NCI-H2107 (cell line): ENCODE measurements around the gene NAV2.

Experiments
- DNase-seq: peaks from one replicate; lab custom pipeline; 2025; lab: John Stamatoyannopoulos, UW

NAV2 gene

DNA sequence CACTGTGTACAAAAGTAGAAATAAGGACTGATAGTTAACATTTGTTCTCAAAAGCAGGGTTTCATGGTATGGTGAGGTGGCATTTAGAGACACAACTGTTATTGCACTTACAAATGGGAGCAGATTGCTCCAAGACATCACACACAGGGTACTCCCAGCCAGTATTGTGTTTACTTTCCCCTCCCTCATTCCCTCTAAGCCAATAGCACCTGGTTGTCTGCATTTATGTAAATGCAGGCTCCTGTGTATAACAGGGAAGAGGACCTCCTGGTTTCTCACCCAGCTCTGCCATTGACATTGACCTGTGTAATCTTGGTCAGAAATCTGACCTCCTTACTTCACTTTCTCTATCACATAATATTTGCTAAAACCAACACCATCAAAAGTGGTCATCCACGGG, 154.4 kb downstream of the NAV2 start:
- DNase-seq: no peak

GRCh38 chr11:19868281-19868821, 155.7 kb downstream of the NAV2 start:
- peak; percentile 40 for DNase-seq

- no peak for DNase-seq
These were observed 156.2 kb downstream of the NAV2 start for GRCh38 chr11:19868871-19869270.

- DNase-seq: peak; percentile 61
These were observed 156.8 kb downstream of the NAV2 start for GRCh38 chr11:19869466-19869865.

DNA sequence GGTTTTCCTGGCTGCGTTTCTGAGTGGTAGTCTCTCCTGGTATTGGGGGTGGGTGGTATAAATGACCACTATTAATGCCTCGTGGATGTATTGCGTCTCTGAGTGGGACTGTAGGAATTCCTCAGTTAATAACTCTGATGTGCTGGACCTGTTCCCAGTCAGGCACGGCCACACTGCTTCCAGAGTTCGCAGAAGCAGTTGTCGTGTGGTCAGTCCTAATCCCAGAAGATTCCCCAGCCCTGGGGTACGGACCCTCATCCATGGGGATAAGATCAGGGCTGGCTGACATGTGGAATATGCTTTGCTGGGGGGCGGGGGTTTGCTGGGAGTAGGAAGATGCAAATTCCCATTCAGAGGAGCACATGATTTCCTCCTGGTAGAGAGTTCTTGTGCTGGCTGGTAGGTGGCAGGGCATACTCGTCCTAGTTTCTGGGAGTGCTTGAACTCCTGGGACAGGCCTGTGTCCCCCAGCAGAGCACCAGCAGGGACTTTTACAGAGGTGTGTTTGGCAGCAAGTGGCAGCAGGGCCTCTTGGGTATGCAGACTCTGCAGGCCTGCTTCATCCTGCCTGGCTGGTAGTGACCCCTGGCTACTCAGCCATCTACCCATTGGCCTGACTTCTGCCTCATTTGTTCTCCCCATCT, 157.4 kb downstream of the NAV2 start:
- no peak for DNase-seq

DNA sequence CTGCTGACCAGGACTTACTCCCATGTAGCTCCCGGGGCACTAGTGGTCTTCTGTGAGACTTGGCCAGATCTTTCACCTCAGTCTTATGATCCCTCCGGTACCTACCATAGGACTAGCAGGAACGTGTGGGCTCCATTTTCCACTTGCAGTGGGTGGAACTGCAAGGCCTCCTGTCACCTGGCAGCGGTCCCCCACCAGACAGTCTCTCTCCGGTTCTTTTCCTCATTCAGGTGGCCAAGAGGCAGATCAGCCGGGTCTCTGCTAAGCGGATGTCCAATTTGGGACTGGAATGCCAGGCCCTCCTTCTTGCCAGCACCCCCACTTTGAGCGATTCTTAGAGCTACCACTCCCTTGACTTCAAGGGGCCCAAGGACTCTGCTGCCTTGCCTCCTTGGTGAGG, 158.9 kb downstream of the NAV2 start:
- no peak for DNase-seq

DNA sequence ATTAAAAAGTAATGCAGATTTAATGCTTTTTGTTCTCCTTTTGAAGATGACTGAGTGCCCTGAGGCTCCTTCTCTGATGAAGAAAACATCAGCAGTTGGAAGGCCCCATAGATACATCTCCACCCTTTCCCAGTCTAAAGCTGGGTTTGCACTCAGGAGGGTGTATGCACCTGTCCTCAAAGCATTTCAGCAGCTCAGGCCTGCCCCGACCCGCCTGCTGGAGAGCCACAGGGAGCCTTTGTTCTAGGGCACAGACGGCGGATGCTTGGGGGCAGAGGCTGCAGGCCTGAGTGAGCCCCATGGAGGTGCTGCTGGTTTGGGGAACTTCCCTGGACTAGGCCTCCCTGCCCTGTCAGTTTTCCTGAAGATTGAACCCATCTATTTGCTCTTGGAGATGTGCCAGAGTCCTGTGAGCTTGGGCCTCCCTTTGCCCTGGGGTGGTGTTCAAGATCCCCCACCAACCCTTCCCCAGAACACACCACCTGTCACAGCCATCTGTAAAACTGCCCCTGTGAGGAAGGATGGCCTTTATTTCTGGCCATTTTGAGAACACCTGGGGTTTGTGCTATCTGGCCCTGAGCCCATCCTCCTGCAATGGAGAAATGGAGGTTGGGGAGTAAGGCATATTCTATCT, 160.0 kb downstream of the NAV2 start:
- peak; percentile 54 for DNase-seq

DNA sequence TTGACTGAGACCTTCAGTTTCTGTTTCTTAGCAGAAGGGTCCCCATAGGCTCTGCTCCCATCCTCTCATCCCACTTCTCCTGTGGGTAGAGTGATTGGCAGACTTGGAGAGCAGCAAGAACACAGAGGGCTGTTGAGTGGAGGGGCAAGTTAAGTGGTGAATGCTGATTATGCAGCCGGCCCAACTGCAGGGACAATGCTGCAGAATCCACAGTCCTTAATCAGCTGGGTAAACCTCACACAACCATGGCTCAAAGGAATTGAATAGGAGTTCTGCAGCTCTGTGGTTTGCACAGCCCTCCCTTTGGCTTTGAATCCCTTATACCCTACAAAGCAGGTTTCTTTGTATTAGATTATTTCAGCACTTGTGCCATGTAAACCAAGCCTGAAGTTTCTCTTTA, 161.1 kb downstream of the NAV2 start:
- peak; percentile 63 for DNase-seq

DNA sequence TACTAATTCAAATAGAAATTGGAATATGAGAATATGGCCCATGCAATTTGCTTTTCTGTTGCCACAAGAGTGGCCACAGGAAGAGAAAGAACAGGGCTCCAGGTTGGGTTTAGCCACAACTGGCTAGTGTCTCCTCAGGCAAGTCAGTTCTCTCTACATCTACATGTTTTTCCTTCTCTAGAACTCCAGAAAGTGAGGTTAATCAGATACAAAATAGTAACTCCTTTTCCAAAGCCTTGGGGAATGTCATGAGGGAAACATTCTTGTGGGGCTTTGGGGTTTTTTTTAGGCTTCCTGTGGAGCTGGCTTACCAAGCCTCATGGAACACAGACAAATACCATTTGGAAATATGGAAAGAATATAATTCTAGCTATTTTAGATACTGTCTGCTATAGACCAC, 161.6 kb downstream of the NAV2 start:
- DNase-seq: no peak

DNA sequence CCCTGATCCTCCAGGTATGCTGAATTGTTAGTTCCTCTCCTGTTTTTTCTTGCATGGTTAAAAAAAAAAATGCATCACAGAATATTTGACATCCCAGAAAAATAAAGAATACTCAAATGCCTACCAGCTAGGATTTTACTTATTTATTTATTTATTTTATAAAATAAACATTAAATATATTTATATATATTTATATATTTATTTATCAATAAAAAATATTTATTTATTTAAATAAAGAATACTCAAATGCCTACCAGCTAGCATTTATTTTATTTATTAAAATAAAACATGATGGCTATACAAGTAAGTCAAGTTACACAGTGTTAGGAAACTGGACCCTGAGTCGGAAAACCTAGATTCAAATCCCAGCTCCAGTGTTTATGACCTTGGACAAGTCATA, 164.1 kb downstream of the NAV2 start:
- DNase-seq: no peak

DNA sequence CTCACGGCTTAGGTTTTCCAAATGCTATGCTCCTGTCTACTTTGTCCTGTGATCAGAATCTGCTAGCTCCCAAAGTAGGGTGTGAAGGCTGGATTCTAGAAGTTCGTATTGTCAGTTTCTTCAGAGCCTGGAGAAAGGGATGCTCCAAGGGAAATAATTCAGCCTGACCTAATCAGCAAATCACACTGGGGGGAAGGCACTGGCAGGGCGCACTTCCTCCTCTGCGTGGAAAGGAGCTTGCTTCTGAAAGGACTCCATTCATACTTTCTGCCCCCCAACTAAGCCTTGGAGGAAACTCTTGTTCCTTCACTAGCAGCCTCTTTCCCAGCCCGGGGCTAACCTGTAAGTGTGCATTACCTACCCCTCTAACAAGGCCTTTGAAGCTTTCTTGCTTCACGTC, 165.9 kb downstream of the NAV2 start:
- DNase-seq: no peak

DNA sequence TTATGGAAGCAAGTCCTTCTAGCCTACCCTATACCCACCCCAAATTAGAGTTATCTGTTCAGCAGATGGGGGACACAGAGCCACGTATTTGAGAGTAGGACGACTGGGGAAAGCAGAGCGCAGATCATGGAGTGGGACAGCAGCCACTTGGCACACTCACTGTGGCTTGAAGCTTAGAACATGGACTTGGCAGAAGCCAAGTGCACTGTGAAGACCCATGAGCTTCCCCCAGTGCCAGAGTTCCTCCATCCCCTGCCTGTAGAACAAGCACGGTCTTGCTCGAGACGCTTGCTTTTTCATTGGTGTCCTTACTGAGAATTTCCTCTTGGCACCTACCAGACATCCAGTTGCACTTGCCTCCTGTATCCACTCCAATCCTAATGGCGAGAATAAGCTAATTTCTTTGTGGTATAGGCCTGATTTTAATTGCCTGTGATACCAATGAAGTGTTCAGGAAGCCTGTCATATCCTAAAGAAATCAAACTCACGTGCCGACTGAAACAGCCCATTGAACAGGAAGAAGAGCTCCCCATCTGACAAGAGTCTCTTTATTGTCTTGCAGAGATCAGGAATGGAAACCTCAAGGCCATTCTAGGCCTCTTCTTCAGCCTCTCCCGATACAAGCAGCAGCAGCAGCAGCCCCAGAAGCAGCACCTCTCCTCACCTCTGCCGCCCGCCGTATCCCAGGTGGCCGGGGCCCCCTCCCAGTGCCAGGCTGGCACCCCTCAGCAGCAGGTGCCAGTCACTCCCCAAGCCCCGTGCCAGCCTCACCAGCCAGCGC, 166.9 kb downstream of the NAV2 start:
- DNase-seq: no peak

DNA sequence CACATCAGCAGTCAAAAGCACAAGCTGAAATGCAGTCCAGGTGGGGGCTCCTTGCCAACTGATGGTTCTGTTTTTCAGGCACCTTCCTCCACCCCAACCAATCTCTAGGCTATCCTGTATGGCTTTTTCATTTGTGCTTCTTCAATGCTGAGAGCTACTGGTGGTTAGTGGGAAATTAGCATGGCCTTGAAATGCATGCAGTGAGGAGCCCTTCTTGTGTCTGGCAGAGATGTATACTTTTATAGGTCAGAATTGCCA, 167.4 kb downstream of the NAV2 start:
- no peak for DNase-seq

DNA sequence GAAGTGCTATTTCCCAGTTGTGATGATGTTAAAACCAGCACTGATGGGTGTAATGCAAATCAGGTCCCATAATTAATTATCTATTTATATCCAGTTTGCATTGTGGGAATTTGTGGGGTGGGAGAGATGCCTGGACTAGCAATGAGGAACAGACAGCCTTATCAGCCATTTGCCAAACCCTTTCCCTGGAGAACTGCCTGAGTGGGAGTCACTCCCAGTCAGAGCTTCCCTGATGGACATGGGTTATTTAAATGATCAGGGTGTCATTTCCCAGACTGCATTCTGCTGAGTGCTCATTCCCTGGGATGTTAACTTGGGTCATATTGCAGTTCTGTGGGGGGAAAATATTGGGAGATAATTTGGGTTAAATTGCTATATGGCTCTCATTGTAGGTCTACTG, 168.5 kb downstream of the NAV2 start:
- DNase-seq: no peak

DNA sequence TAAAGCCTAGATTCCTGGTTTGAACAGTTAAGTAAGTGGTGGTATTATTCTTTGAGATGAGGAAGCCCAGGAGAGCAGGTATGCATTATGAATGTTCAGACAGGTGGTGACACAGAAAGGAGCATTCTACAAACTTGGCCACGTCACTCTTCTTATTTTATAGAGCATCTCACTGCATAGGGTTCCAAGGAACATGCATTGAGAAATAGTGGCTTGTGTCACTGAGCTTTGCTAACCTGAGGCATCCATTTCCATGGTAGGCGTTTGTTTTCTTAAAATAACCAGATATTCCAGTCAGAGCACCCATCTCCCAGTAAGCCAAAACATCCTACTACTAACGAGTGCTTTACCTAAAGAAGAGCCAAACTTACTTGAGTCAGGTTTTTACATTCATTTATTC, 169.7 kb downstream of the NAV2 start:
- no peak for DNase-seq

GRCh38 chr11:19886498-19886897, 173.9 kb downstream of the NAV2 start:
- DNase-seq: no peak

DNA sequence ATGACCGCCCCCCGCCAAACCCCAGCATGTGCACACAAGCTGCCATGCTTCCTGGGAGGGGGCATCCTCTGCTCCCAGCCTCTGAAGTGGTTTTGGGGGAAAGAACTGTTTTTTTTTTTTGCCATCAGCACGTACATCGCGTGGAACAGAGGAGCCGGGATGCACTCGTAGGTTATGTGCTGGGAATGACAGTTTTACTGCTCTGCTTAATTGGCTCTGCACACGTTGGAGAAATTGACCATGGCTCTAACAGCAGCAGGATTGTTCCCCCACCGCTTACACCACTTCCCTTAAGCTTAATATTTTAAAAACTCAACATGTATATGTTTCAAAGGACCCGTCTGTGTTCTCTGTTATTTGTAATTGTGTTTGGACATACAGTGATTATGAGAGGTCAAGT, 175.2 kb downstream of the NAV2 start:
- no peak for DNase-seq

DNA sequence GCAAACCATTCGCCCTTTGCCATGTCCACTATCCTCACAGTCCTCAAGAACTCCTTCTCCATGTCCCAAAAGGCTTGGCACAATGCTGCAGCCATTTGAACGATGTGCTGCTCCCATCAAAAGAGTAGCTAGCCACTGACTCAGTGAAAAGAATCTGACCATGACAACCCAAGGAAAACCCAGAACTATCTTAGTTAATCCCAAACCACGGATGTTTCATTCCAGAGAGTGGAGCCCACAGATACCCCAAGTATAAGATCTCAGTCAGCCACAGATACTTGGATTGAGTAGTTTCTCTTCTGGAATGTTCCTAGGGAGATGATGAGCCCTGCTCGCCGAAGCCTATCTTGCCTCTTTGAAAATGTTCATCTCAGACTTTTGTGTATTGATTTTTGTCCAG, 176.9 kb downstream of the NAV2 start:
- no peak for DNase-seq

GRCh38 chr11:19890308-19890707, 177.7 kb downstream of the NAV2 start:
- no peak for DNase-seq

DNA sequence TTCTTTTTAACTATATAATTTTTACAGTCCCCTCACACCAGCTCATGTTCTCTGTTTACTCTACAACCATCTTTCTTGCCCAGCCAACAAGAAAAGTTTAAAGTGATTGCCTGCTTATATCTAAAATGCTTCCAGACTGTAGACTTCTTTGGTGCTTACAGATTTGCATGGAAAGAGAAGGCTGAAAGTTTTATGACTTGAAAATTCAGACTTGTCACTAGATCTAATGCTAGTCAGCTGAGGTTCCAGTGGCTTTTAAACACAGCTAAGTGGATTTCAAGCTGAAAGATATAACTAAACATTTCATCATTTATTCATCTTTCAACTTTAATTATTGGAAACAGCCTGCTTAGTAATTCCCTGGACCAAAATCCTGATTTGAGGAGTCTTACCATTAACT, 178.4 kb downstream of the NAV2 start:
- no peak for DNase-seq

DNA sequence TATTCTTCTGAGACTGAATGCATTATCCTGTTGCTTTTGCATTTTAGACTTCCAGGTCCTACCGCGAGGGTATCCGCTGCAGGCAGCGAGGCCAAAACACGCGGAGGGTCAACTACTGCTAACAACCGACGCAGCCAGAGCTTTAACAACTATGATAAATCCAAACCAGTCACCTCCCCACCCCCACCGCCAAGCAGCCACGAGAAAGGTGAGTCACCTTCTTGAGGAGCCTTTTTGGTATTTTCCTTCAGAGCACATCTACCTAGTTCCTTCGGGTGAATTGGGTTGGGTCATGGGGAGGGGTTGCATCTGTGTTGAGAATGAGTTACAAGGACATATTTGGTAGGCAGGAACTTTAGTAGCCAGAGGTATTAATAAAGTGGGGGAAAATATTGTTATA, 179.8 kb downstream of the NAV2 start:
- no peak for DNase-seq

GRCh38 chr11:19892876-19893275, 180.2 kb downstream of the NAV2 start:
- no peak for DNase-seq

- DNase-seq: no peak
These were observed 181.8 kb downstream of the NAV2 start for GRCh38 chr11:19894404-19894803.
